SK-N-SH (cell line): ENCODE measurements around the gene UNC5B. TPM values are rescaled to one million over a fixed set of nuclear protein-coding genes. Genes with fewer than 3 reads are reported as not detected.
A peak's percentile ranks its signal among the peaks of the same experiment; 100 is the strongest.

Experiments used
- CTCF ChIA-PET: fragments of 300-600, 350-600 bp; formaldehyde crosslinking; extraction: SDS; loops from one replicate; lab custom pipeline; 2021; lab: Yijun Ruan, JAX
- POLR2A ChIA-PET: fragments of 350-600 bp; sonication (Branson Sonifier 250); formaldehyde crosslinking; extraction: SDS; loops from one replicate; lab custom pipeline; 2020; ENCODE audit warnings: antibody characterized with exemption, inconsistent platforms; lab: Yijun Ruan, JAX
- DNase-seq: peaks from one replicate; pipeline ENCODE4 v3.0.0; 2012
- H2AFZ ChIP-seq: fragments of 200-600 bp; sonication (generic); 2 replicates; pipeline ENCODE4 v1.8.1; 2016; ENCODE audit warnings: antibody characterized with exemption, mild to moderate bottlenecking, low read depth
- H3F3A ChIP-seq: fragments of 200-600 bp; sonication (generic); replicated peaks from 2 replicates; pipeline ENCODE3; 2016; ENCODE audit warnings: antibody characterized with exemption, mild to moderate bottlenecking; ENCODE audit not compliant: insufficient read depth
- H3K27ac ChIP-seq, 2 experiments: fragments of 200-500 bp in 1 of 2; fragments of 200-600 bp in 1 of 2; sonication (Bioruptor generic) in 1 of 2; sonication (generic), shearing (Covaris generic) in 1 of 2; 2 replicates each; pipeline versions ENCODE4 v1.5.1 to v1.6.1; 2014 to 2016; ENCODE audit warnings: low read depth in 2 of 2, inconsistent platforms in 1 of 2, low read length in 1 of 2, mild to moderate bottlenecking in 1 of 2, mixed read lengths in 1 of 2
- H3K27me3 ChIP-seq: fragments of 200-600 bp; sonication (generic), shearing (Covaris generic); 2 replicates; pipeline ENCODE4 v1.6.1; 2016; ENCODE audit warnings: mixed run types; ENCODE audit not compliant: insufficient read depth
- H3K36me3 ChIP-seq, 2 experiments: fragments of 200-500 bp in 1 of 2; fragments of 200-600 bp in 1 of 2; sonication (Bioruptor generic) in 1 of 2; sonication (generic) in 1 of 2; replicated peaks in 1 of 2; 2 replicates each; pipeline versions ENCODE3 to v1.5.1; 2014 to 2016; ENCODE audit warnings: low read length in 1 of 2, mild to moderate bottlenecking in 1 of 2; ENCODE audit not compliant: insufficient read depth in 2 of 2, control insufficient read depth in 1 of 2
- H3K4me1 ChIP-seq, 2 experiments: fragments of 200-500 bp in 1 of 2; fragments of 200-600 bp in 1 of 2; sonication (Bioruptor generic) in 1 of 2; sonication (generic), shearing (Covaris generic) in 1 of 2; 2 replicates each; pipeline versions ENCODE4 v1.5.1 to v1.6.1; 2014 to 2016; ENCODE audit warnings: low read depth in 1 of 2, low read length in 1 of 2, mixed run types in 1 of 2; ENCODE audit not compliant: insufficient read depth in 2 of 2, control insufficient read depth in 1 of 2
- H3K4me2 ChIP-seq: fragments of 200-600 bp; sonication (generic), shearing (Covaris generic); 2 replicates; pipeline ENCODE4 v1.6.1; 2017; ENCODE audit warnings: mixed run types
- H3K4me3 ChIP-seq, 2 experiments: fragments of 200-500 bp in 1 of 2; fragments of 200-600 bp in 1 of 2; sonication (Bioruptor generic) in 1 of 2; sonication (generic), shearing (Covaris generic) in 1 of 2; 2 replicates each; pipeline versions ENCODE4 v1.5.1 to v1.8.1; 2014 to 2016; ENCODE audit warnings: low read depth in 2 of 2, inconsistent platforms in 1 of 2, low read length in 1 of 2, mild to moderate bottlenecking in 1 of 2, mixed read lengths in 1 of 2, moderate library complexity in 1 of 2
- H3K79me2 ChIP-seq: fragments of 200-600 bp; sonication (generic); 2 replicates; pipeline ENCODE4 v1.8.1; 2017; ENCODE audit warnings: mild to moderate bottlenecking; ENCODE audit not compliant: insufficient read depth
- H3K9ac ChIP-seq: fragments of 200-600 bp; sonication (generic); 2 replicates; pipeline ENCODE4 v1.6.1; 2017; ENCODE audit warnings: mixed run types
- H3K9me2 ChIP-seq: fragments of 200-600 bp; sonication (generic); 2 replicates; pipeline ENCODE4 v1.6.1; 2017; ENCODE audit warnings: mixed run types
- H3K9me3 ChIP-seq: fragments of 200-600 bp; sonication (generic); 2 replicates; pipeline ENCODE4 v1.6.1; 2017; ENCODE audit warnings: mixed run types, mild to moderate bottlenecking, moderate library complexity
- H4K20me1 ChIP-seq: fragments of 200-600 bp; sonication (generic); 2 replicates; pipeline ENCODE4 v1.6.1; 2017; ENCODE audit warnings: mild to moderate bottlenecking, mixed run types; ENCODE audit not compliant: insufficient read depth
- CHD2 ChIP-seq: fragments of 150-350 bp; IDR thresholded peaks from 2 replicates; pipeline ENCODE4 v1.6.1; 2018; ENCODE audit warnings: low read length; ENCODE audit not compliant: partially characterized antibody
- FOXJ3 ChIP-seq: sonication (generic); formaldehyde crosslinking; IDR thresholded peaks from 2 replicates; pipeline ENCODE4 v1.5.1; 2020; ENCODE audit warnings: mild to moderate bottlenecking, missing genetic modification reagents
- RAD21 ChIP-seq: IDR thresholded peaks from 2 replicates; pipeline ENCODE4 v1.6.1; 2012; ENCODE audit warnings: mild to moderate bottlenecking, low read length
- REST ChIP-seq: IDR thresholded peaks from 2 replicates; pipeline ENCODE4 v1.6.1; 2012; ENCODE audit warnings: mild to moderate bottlenecking, low read depth, low read length, moderate library complexity
- TCF12 ChIP-seq: IDR thresholded peaks from 2 replicates; pipeline ENCODE4 v1.4.0; 2012
- TEAD4 ChIP-seq: IDR thresholded peaks from 2 replicates; pipeline ENCODE4 v1.4.0; 2012; ENCODE audit warnings: mild to moderate bottlenecking, borderline replicate concordance; ENCODE audit not compliant: insufficient read depth
- WGBS: methylation state at CpG from one replicate; pipeline ENCODE4 v1.1.6; 2017; ENCODE audit warnings: low lambda C conversion rate; 5-methylcytosine and 5-hydroxymethylcytosine counted together
- polyA plus RNA-seq, 3 experiments: library from polyadenylated mRNA; depleted of rRNA; stranded (reverse); fragments of >200 nt; gene quantifications; 2 replicates each; pipeline ENCODE4 v1.2.3, GENCODE V29; 2012

UNC5B gene
- polyA plus RNA-seq, 1 of the 3 experiments (the other 2 are of a cell fraction): 13.8 TPM

- no peak for TF ChIP-seq REST
- peak; percentile 43 for TF ChIP-seq CHD2
Measured at GRCh38 chr10:71244431-71245419, 32.4 kb downstream of the UNC5B start (continued).

- POLR2A ChIA-PET: interaction anchor here (0.6 to 3.6 kb wide), 12 partner anchors 7 to 1069 kb away, joined by 3 to 19 read pairs (median 6); partner anchors contain the start of gene UNC5B
- H3K4me2 ChIP-seq: no peak overlapping the region; the same call in 1 of the 2 replicates
- no peak for DNase-seq
- peaks cover 57 to 99% of the 10 kb centered on the region in 2 experiments for H3K4me1 ChIP-seq
- no peak overlapping the region for H3K4me3 ChIP-seq
- H3K27ac ChIP-seq: peak overlapping the region; percentile 60 to 100; a peak in 3 of 4 replicates
- H3K27me3 ChIP-seq: no peaks in the 10 kb centered on the region
- CTCF ChIA-PET: interaction anchor here (0.6 to 12.2 kb wide), 13 partner anchors 8 to 380 kb away, joined by 3 to 139 read pairs (median 6); no protein-coding TSS in a partner anchor
- H2AFZ ChIP-seq: no peak overlapping the region
- H3F3A ChIP-seq: peaks cover 19% of the 10 kb centered on the region
- H3K79me2 ChIP-seq: peaks cover 88% of the 10 kb centered on the region
- H4K20me1 ChIP-seq: peaks cover 76% of the 10 kb centered on the region
- 86% methylated on average over 21 of the region's 21 CpGs for WGBS
- H3K9me2 ChIP-seq: no peaks in the 10 kb centered on the region
- no peaks in the 10 kb centered on the region for H3K36me3 ChIP-seq
- TF ChIP-seq FOXJ3 (CRISPR knock-in tag) (no peak), RAD21 (no peak), TEAD4 (no peak), TCF12 (no peak)
- no peak overlapping the region for H3K9ac ChIP-seq
- H3K9me3 ChIP-seq: no peaks in the 10 kb centered on the region
Measured at GRCh38 chr10:71245420-71246325, 33.3 kb downstream of the UNC5B start.
